Measurements from ENCODE around the gene CCDC142. TPM values are rescaled to one million over a fixed set of nuclear protein-coding genes. Genes with fewer than 3 reads are reported as not detected.

Gene CCDC142
- total and polyA plus RNA-seq, 2 of the 8 experiments (the other 6 are each of a cell fraction or from before 2014, with no cell fraction given) = 6.0 to 10.7 TPM

GRCh38 chr2:74512744-74513604 lies 30.2 kb upstream of the CCDC142 start:
- ChIA-PET POLR2A (ENCODE audit: partially characterized antibody) (interaction anchor here (0.8 to 6.7 kb wide), 7 partner anchors 10 to 55 kb away, joined by 3 to 63 read pairs (median 6); partner anchors contain the start of genes AUP1, DQX1, HTRA2 and LBX2), CTCF (ENCODE audit: partially characterized antibody) (interaction anchor here (0.6 to 4.2 kb wide), 8 partner anchors 9 to 929 kb away, joined by 3 to 20 read pairs (median 4); partner anchors contain the start of genes AUP1 and HTRA2)
- Histone ChIP-seq H3K23ac (ENCODE audit: insufficient read length) (no peak overlapping the region), H3K4me2 (ENCODE audit: insufficient read depth in 1 of 2, low read depth in 2 of 2, low read length in 2 of 2) (peak overlapping the region; percentile 63 to 88), H3K79me2 (ENCODE audit: control insufficient read depth in 1 of 2, insufficient read depth in 2 of 2, low read length in 2 of 2) (no peaks in the 10 kb centered on the region), H2BK15ac (ENCODE audit: low read length) (no peak overlapping the region), H3K18ac (ENCODE audit: extremely low read depth, low read length) (peak overlapping the region; percentile 60; the same call in 1 of the 2 replicates), H3K4ac (replicated peaks; ENCODE audit: insufficient read length, low read depth, low read length) (no peak overlapping the region), H3K4me3 (ENCODE audit: extremely low read depth in 1 of 4, insufficient read depth in 2 of 4, low read depth in 3 of 4, low read length in 4 of 4) (peak overlapping the region in 2 of 4 experiments; percentile 28 to 62; a peak in 5 of 8 replicates), H3K9ac (replicated peaks in 1 of 4; ENCODE audit: extremely low read depth in 1 of 4, low read depth in 3 of 4, low read length in 3 of 4) (no peak overlapping the region), H3K27me3 (replicated peaks in 1 of 4; ENCODE audit: control insufficient read depth in 3 of 4, extremely low read depth in 1 of 4, insufficient read depth in 3 of 4, low read length in 3 of 4) (peaks cover 78 to 97% (median 92%) of the 10 kb centered on the region in 4 experiments), H2BK20ac (ENCODE audit: low read length) (no peak overlapping the region), H3K4me1 (replicated peaks in 1 of 4; ENCODE audit: control insufficient read depth in 3 of 4, insufficient read depth in 4 of 4, low read length in 3 of 4) (peaks cover 2 to 24% (median 10%) of the 10 kb centered on the region in 4 experiments), H2AK5ac (ENCODE audit: low read depth, low read length) (0 out of 2 replicates have a peak overlapping the region, but pooled peaks have one; percentile 39), H3K56ac (replicated peaks; ENCODE audit: insufficient read length, low read depth, low read length) (no peak overlapping the region), H3K79me1 (ENCODE audit: low read depth, low read length) (no peaks in the 10 kb centered on the region), H4K20me1 (replicated peaks in 1 of 2; ENCODE audit: control insufficient read depth in 1 of 2, insufficient read depth in 2 of 2, low read length in 2 of 2) (peaks cover 2 to 4% of the 10 kb centered on the region in 2 experiments), H2BK5ac (ENCODE audit: low read depth, low read length) (no peak overlapping the region), H3K23me2 (ENCODE audit: low read depth, low read length) (peaks cover 16% of the 10 kb centered on the region), H2AFZ (ENCODE audit: low read length) (no peak overlapping the region), H3K9me3 (ENCODE audit: insufficient read depth in 2 of 2, low read depth in 1 of 2, low read length in 1 of 2) (peaks cover 7 to 12% of the 10 kb centered on the region in 2 experiments), H2BK12ac (ENCODE audit: low read depth, low read length) (peak overlapping the region; percentile 68; the same call in 1 of the 2 replicates), H3K36me3 (ENCODE audit: control insufficient read depth in 2 of 4, insufficient read depth in 4 of 4, low read length in 3 of 4) (peaks cover 0 to 19% (median 0%) of the 10 kb centered on the region in 4 experiments; a peak in 1 of 8 replicates), H4K91ac (replicated peaks; ENCODE audit: insufficient read length, low read length) (no peak overlapping the region), H3K27ac (ENCODE audit: low read depth, low read length) (no peak overlapping the region), H4K5ac (ENCODE audit: insufficient read length, low read depth, low read length) (no peak overlapping the region), H3K14ac (ENCODE audit: insufficient read length) (no peak overlapping the region), H2BK120ac (replicated peaks; ENCODE audit: low read depth, low read length) (no peak overlapping the region), H4K8ac (ENCODE audit: extremely low read depth, insufficient read depth, low read length) (peak overlapping the region; percentile 60; the same call in 1 of the 2 replicates)
- TF ChIP-seq MAX (IDR thresholded peaks at IDR 0.05) = peak; percentile 19; the same call in 1 of the 2 replicates
- no peak for TF ChIP-seq TCF12 (IDR thresholded peaks at IDR 0.05; ENCODE audit: low read depth, low read length)
- TF ChIP-seq EGR1 (IDR thresholded peaks at IDR 0.05; ENCODE audit: borderline replicate concordance, low read depth, low read length) = no peak
- TF ChIP-seq RBBP5 (IDR thresholded peaks at IDR 0.05; ENCODE audit: borderline replicate concordance, low read depth, low read length) = no peak
- FAIRE-seq (no peak), DNase-seq (ENCODE audit: low read depth in 1 of 2, low spot score in 2 of 2) (peak in 1 of 2 experiments; percentile 55)
- 12% methylated on average over 12 of the region's 36 CpGs; no CpG with 5 or more reads in 1 of the 2 experiments for WGBS, 2 experiments (ENCODE audit: extremely low coverage in 1 of 2, insufficient coverage in 1 of 2, insufficient read length in 1 of 2, insufficient replicate concordance in 2 of 2, low coverage in 1 of 2, low lambda C conversion rate in 2 of 2, missing lambda C conversion rate in 1 of 2)

All from H1 (cell line).